Measurements from ENCODE around the gene CCDC51.

The CCDC51 gene

DNA sequence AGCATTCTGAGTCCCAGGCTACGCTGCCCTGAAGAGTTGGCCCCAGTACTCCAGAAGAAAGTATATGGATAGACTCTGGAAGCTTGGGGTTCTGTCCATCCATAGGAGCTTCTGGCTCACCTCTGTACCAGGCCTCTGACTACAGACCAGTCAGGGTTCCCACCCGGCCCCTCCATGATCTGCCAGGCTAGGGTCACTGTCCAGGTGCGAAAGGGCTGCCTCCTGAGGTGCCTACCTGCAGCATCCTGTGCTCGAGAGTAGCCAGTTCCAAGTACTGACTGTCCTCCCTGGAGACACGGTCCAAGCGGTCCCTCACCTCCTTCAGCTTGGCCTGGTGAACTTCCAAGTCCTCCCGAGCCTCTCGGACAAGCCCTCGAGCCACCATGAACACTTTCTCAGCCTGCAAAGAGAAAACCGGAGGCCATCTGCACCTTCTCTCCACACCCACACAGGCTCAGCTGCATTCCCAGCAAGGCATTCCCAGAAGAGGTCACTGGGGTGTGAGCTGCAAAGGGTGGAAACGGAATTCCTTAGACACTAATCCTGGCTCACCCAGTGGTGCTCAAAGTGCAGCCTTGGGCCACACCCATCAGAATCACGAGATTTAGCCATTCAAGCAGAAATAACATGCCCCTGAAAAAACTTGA, 6.3 kb downstream of the CCDC51 start:
- DNase-seq (ENCODE audit: low spot score), result no peak

DNA sequence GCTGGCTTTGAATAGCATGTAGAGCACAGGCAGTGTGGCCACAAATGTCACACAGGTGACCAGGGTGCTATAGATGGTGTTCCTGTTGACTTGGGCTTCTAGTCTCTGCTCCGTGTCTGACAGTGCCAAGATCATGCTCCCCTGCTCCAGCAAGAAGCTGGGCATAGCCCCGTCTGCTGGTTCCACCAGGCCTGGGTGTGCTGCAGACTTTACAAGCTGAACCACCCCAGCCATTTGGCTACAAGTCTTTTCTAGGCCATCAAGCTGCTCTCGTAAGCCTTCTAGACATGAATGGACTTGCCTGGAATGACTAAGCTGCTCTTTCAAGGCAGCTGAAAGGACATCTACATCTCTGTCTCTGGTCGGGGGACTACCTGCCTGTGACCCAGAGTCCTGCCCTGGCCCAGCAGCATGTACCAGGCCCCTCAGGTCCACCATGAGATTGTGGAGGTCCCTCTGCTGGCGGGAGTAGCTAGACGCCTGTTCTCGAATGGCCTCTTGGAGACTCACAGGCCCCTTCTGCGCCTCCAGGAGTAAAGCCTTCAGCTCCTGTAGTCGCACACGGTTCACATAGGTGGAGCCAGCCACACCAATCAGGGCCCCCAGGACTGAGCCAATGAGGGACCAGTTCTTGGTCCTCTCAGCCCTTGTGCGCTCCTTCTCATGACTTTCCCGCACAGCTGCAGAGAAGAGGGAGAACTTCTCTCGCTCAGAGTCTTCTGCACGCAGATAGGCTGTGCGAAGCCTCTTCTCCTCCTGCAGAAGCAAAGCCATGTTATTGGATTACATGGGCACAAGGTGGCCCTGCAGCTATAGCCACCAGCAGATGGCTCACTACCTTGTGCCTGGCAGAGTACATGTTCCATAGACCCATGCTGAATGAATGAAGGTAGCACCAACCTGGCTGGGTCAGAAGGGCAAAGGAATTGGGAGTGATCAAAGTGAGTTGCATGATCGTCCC, 7.2 kb downstream of the CCDC51 start:
- no peak for DNase-seq (ENCODE audit: low spot score)

- DNase-seq (ENCODE audit: low spot score), result no peak
Measured at GRCh38 chr3:48431224-48432029, 8.5 kb downstream of the CCDC51 start.

DNA sequence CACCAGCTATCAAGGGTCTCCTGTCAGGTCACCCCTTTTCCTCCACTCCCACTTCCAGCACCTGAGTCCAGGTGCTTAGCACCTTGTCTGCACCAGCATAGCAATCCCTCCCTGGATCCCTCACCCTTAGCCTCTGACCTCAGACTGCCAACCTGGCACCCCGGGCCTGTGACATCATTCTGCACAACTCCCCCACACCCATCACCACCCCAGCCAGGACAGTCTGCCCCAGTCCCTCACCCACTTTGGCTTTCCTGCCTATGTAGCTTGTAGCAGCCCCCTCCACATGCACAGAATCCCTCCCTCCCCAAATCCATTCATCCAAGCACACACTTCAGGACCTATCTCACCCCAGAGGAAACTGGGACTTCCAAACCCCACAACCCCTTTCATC, 9.2 kb downstream of the CCDC51 start:
- DNase-seq (ENCODE audit: low spot score), result no peak

DNA sequence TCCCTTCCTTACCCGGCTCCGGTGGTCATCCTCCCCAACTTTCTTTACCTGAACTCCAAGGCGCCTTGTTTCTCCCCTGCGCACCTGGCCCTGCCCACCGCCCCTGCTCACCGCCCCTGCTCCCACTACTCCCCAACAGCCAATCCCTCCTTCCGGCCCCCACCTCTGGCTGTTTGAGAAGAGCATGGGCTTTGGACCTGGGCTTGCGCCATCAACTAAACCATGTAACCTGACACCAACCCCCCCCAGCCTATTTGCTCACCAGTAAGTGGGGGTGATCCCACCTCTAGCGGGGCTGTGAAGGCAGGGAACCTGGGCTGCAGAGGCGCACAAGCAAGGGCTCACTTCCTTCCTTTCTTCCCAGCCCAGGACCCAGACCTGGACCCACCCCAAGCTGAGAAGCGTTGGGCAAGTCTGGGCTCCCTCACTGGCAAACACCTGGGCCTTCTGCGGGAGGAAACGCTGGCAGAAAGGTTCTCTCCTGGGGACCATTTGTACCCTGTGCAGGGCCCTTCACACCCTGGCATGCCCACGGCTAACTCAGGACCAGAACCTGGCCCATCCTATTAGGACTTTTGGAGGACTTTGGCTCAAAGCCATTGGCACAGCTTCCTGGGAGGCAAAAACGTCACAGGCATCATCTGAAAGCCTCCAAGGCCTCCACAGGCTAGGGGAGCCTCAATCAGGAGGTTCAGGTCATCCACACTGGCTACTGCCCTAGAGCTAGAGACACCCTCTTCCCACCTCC, 9.8 kb downstream of the CCDC51 start, which contains the start of gene PLXNB1:
Gene PLXNB1 (minus strand): TSS at position 127 of the 748 bp plus-strand sequence. CDS start 5,475 bp downstream, outside the sequence.
- no peak for DNase-seq (ENCODE audit: low spot score)

DNA sequence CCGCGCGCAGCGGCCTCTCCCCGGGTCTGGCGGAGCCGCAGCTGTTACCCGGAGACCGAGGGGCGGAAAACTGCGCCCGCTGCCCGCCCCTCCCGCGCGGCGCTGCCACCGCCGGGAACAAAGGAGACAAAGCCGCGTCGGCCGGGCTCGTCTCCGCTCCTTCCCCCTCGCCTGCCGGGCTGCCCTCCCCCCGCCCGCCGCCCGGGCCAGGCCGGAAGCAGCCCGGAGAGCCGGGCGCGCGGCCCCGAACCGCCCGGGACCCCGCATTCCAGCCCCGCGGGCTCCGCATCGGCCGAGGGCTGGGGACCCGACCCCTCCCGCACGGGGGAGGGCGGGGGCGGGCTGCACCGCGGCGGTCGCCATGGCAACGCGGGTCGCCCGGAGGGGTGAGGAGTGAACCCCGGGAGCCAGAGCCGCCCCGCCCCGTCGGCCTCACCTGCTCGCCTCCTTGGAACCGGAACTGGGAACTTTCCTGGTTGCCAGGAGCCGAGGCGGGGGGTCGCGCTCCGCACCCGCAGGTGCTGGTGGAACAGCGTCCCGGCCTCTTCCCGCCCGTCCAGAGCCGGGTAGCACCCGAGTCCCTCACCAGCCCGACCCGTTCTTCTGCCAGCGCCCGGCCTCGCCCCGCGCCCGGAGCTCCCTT, 10.5 kb downstream of the CCDC51 start:
- DNase-seq (ENCODE audit: low spot score), result peak; percentile 67

DNA sequence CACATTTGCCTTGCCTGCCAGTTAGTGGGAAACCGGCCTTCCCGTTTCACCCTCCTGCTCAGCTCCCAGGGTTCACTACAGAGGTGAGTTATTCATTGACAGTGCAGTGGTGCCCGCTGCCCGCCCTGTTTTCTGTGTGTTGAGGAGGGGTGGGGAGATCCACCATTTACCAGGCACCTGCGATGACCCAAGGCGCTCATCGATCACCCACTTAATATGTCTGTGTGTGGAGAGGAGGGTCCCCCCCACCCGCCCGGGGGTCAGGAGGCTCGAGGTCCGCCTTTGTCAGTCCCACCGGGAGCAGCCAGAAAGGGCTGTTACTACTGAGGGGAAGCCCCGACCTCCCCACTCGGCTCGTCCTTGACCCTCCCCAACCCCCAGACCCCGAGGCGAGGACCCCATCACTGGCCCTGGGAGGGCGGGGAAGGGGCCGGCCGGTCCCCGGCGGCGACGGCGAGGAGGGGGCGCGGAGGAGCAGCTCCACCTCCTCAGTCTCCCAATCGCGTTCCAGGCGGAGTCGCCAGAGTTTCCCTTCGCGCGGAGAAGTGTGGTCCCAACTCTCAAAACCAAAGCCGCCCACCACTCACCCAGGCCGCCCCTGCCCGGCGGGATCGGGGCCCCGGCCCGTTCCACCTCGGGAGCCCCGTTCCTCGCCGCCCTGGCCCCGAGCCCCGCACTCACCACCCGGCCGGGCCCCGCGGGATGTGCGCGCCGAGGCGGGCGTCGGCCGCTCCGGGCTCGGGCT, 11.2 kb downstream of the CCDC51 start:
- DNase-seq (ENCODE audit: low spot score), result no peak

- no peak for DNase-seq (ENCODE audit: low spot score)
Measured at GRCh38 chr3:48428088-48428571, 11.8 kb downstream of the CCDC51 start.

- DNase-seq (ENCODE audit: low spot score), result peak; percentile 58
Measured at GRCh38 chr3:48427630-48427962, 12.3 kb downstream of the CCDC51 start.

- no peak for DNase-seq (ENCODE audit: low spot score)
Measured at GRCh38 chr3:48426944-48427629, 12.8 kb downstream of the CCDC51 start.

- peak; percentile 95 for DNase-seq (ENCODE audit: low spot score)
Measured at GRCh38 chr3:48426401-48426909, 13.5 kb downstream of the CCDC51 start.

- no peak for DNase-seq (ENCODE audit: low spot score)
Measured at GRCh38 chr3:48425281-48425812, 14.6 kb downstream of the CCDC51 start.

GRCh38 chr3:48423883-48424695, 15.8 kb downstream of the CCDC51 start:
- no peak for DNase-seq (ENCODE audit: low spot score)

DNA sequence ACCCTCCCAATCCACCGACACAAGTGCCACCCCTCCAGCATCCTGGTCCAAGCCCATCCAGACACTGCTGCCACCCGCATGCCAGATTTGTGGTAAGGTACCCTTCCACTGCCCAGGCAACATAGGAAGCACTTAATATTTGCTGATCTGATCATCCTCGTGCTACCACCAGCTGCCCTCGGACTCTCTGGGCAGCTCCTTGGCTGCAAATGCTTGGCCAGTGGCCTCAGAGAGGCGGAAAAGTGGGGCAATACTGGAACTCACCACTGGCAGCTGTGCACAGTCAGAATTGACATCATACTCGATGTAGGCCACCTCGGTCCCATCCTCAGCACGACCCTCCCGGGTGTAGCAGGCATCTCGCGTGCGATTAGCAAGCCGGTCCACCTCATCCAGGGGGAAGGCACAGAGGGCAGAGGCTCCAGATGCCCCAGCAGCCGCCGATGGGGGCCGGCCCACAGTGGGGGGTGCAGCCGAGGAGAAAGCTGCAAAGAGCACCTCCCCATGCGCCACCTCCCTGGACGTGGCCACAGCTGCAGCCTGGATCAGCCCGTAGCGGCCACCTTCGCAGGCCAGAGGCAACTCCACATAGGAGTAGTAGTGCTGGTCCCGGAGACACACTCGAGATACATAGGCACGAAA, 16.6 kb downstream of the CCDC51 start:
- no peak for DNase-seq (ENCODE audit: low spot score)

GRCh38 chr3:48422681-48423080, 17.2 kb downstream of the CCDC51 start:
- DNase-seq (ENCODE audit: low spot score), result no peak

DNA sequence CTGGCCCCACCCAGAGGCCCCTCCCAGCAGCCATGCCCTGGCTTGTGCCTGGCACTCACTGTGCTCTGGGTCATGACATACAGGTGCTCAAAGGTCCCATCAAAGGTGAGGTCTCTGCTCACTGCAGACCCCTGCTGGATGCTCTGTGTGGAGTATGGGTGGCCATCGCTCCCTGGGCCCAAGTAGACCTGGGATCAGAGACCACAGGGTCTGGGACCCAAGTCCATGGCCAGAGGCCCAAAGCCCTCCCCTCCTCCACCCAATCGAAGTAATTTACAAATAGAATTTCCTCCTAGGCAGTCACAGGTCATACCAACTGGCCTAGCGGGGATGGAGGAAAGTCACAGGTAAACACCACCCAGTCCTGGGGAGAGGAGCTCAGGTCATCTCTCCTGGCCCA, 17.6 kb downstream of the CCDC51 start:
- no peak for DNase-seq (ENCODE audit: low spot score)

DNA sequence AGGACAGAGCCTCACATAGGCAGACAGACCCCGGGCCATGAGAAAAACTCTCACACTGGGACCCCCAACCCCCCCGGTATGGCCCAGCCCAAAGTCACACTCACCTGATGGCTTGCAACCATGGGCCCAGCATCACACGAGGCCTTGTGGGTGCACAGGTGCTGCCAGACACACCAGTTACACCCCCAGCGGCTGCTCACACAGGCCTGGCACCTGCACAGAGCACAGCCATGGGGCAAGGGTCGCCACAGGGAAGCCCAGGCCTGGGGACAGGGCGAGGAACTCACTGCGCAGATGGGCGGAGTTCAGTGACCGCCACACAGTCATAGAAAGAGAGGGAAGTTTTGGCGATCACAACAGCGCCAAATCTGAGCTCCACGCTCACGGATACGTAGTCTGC, 19.4 kb downstream of the CCDC51 start:
- no peak for DNase-seq (ENCODE audit: low spot score)

DNA sequence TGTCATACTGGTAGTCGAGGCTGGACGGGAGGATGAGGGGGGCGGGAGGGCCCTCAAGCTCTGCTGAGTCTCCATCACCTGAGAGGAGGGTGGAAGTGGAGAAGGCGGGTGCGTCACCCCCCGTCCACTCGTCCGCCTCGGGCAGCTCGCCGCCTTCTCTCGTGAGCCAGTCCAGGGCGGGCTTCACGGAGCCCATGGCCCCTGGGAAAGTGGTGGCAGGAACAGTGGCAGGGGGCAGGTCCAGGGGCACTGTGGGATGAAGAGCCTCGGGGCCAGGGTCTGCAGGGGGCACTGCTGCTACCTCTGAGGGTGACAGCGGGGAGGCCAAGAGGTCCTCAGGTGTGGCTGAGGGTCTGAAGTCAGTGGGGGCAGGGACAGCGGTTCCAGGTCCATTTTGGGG, 20.3 kb downstream of the CCDC51 start:
- no peak for DNase-seq (ENCODE audit: low spot score)

Data from pons (tissue), 1 donor.